LHCN-M2 (cell line): ENCODE data around the gene AREG. TPM values are rescaled to one million over a fixed set of nuclear protein-coding genes. Genes with fewer than 3 reads are reported as not detected.

Source experiments
- DNase-seq: peaks from one replicate; pipeline ENCODE4 v3.0.0-alpha.2; 2012; ENCODE audit warnings: low read depth
- total RNA-seq: library from RNA; depleted of rRNA; stranded (reverse); fragments of >200 nt; gene quantifications from 2 replicates; pipeline ENCODE4 v1.2.3, GENCODE V29; 2014

The AREG gene
- total RNA-seq, 1 experiment from 2014 or later: 95.8 TPM

DNA sequence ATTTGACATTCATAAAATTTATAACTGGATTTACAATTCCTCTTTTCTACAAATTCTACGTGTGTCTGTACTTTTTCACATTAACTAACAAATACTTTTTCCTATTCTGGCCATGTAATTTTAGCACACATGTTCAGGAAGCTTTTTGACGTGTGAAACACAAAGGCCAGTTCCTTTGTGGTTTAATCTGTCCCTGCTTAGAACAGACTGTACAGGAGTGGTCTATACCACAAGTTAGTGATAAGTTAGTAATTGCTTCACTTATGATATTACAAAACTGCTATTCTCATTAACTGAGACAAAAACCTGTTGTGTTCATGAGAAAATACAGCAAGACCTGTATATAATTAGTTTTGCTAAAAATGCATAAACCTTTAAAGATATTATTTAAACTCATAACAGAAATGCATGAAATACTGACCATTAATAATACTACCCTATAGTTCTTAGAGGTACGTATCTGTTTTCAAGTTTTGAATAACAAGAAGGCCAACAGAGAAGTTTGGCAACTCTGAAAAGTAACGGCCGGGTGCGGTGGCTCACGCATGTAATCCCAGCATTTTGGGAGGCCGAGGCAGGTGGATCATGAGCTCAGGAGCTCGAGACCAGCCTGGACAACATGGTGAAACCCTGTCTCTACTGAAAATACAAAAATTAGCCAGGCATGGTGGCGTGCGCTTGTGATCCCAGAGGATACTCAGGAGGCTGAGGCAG is 13.7 kb upstream of the AREG start:
- peak; percentile 96 for DNase-seq

DNA sequence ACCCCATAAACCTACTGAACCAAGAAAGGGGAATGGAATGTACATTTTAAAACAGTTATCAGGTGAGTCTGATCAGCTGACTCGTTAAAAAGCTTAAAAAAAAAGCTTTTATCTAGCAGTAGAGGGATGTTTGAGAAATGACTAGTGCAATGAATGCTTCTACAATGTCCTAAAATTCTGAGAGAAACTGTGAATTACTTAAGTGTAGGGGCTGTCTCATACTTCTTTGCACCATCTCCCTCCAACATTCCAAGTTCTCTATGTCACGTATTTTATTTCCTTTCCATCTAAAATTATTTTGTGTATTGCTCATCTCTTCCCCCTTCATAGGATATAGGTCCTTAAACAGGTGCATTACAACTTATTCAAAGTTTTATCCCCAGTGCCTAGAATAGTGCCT is 11.9 kb upstream of the AREG start:
- DNase-seq: peak; percentile 52

DNA sequence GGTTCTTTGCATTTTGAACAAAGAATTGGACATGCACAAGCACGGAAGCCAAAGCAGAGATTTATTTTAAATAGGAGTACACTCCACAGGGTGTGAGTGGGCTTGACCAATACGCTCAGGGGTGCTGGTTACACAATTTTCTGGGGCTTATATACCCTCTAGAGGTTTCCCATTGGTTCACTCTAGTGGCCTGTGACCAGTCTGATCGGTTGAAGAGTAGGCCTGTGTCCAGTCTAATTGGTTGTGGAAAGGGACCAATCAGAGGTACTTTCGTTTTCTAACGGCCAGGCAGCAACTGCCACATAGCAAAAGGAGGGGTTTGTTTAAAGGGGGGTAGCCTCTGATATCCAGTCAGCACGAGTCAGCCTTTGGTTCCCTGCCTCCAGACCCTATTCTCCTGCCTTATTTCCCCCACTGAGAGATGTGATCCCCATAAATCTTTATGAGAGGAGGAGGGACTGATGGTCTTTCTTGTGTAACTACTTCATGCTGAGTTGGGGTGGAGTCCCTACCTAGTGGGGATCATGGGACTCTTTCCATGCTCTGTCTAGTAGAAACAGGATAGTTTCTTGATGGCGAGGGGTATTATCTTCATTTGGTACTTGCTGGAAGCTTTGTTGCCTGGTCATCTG is 11.3 kb upstream of the AREG start:
- DNase-seq: peak; percentile 64

DNA sequence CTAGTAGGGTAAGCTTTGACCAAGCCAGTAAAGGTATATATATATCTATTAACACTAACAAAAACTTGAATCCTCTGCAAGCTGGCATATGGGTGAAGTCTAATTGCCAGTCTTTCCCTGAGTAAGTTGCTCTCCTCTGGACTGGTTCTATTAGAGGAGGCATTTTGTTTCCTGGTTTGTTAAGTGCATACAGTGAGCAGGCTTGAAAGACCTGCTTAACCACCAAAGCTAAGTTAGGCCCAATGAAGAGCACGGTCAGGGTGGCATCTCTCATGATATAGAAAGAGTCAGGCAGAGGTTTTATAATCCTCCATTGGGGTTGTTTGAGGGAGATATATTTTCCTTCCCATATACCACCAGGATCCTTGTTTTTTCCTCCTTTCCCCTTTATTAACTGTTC is 9.6 kb upstream of the AREG start:
- DNase-seq: no peak

DNA sequence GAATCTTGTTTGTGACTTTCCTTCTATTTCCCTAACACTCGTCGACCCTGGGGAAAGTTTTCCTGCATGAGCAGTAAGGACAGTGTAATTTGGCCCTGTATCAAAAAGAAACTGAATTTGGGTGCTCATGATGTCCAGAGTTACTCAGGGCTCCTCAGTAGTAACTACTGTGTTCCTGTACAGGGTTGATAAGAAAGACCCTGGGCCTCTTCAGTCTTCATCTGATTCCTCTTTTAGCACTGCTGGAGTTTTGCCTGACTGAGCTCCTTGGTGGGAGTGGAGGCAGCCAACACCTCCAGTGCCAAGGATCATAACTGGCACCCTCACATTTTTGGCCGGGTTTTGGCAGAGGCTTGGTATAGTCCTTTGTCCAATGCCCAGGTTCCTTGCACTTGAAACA is 7.1 kb upstream of the AREG start:
- no peak for DNase-seq

DNA sequence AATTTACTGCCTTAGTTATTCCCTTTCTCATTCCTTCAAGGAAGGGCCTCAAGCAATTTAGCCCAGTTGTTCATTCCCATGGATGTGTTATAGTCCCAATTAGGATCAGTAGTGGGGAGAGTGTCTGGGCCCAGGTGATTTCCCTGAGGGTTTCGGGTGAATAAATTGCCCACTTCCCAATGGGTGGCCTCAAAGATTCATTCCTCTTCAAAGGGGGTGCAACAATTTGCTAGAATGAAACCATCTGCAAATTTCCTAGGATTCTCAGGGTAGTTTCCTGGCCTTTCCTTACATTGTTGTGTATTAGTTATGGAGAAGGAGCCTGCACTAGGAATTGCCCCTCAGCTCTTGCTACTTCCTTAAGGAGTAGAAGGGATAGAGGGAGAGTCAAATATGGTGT is 6.3 kb upstream of the AREG start:
- no peak for DNase-seq

DNA sequence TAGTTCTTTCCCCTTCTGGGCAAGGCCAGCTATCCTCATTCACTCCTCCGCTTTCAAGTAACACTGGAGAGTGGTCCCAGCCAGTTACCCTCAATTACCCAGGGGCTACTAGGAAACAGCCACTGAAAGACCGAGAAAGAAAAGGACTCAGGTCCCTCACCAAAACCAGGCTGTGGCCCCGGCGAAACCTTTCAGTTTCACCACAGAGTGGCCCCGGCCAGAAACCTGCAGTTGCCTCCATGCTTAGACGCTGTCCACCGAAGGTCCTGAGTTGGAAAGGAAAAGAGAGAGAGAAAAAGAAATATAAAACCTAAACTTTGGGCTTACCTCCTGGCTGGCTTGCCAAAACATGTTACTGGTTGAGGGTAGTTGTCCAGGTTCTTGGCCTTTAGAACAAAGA is 5.0 kb upstream of the AREG start:
- DNase-seq: no peak

DNA sequence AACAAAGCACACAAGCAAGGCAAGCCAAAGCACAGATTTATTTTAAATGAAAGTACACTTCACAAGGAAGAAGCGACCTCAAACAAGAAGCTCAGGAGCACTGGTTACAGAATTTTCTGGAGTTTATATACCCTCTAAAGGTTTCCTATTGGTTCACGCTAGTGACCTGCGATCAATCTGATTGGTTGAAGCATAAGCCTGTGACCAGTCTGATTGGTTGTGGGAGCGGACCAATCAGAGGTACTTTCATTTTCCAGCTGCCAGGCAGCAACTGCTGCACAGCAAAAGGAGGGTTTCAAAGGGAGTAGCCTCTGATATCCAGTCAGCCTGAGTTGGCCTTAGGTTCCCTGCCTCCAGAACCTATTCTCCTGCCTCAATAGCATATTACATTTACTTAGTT is 4.6 kb upstream of the AREG start:
- no peak for DNase-seq

DNA sequence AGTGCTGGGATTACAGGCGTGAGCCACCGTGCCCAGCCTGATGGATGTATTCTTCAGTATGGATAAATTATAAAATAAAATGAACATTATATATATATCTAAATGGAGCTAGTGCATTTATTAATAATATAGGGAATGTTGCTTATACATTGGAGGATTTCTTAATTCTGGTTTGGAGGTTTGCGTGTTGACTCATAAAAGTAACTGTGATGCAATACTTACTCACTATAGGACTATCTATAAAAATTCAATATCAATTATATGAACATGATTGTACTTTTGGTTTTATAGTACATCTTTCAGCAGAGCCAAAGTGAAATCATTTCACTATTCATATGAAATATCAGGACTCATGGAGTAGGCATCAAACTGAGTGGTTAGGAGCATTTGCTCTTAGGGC is 3.2 kb upstream of the AREG start:
- no peak for DNase-seq

DNA sequence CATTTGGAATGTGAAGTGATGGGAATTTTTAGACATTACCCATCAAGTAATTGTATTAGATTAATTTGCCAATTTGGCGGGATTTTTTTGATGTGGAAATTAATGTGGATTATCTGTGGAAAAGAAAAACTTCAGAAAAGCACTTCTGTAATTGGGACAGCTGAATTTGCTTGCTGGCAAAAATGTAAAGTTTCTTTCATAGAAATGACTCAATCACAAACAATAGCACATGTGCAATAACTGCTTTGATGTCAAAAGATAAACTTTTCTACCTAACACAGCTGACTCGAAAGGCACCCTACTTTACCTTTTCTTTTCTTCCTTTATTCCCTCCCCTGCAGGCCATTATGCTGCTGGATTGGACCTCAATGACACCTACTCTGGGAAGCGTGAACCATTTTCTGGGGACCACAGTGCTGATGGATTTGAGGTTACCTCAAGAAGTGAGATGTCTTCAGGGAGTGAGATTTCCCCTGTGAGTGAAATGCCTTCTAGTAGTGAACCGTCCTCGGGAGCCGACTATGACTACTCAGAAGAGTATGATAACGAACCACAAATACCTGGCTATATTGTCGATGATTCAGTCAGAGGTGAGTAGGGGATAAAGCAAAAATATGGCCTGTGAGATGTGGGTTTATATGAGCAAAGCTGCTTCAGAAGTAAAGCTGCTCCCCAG is 1.4 kb downstream of the AREG start:
- DNase-seq: no peak

DNA sequence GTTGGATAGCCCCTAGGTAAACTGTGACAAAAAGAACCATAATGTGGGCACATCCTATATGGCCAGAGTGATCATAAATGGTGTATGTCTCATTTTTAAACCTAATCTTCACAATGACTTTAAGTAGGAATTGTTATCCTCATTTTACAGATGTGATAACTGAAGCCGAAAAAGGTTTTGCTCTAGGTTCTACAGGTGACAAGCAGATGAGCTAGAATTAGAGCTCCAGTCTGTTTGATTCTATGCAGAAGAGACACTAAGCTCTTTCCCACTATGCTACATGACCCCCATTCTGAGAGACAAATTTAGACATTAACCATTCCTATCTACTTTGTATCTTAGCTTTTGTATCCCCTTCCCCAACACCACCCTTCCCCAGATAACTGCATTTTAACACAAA is 2.0 kb downstream of the AREG start:
- no peak for DNase-seq

DNA sequence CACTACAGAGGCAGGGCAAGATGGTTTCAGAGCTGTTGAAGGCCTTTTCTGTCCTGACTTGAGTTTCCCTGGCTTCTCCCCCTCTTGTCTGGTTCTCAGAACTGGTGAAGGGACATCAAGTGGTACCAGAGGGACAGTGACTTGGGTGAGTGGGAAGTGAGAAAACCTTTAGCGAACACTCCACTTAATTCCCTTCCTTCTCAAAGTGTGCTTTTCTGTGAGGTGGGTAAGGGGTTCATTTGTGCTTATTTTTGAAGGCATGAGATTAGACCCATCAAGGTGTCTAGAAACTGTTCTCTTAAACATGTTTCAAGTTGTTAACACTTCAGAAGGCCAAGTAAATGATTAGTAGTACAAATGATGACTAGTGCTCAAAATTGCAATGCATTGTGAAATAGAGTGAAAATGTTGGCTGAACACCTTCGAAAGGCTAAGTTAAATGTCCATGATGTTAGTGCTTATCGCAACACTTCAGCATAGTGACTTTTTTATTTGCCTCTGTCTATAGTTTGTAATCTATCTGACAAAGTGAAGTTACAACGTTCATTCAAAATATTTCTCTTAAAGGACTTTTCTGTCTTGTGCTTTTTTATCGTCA is 2.8 kb downstream of the AREG start:
- no peak for DNase-seq

DNA sequence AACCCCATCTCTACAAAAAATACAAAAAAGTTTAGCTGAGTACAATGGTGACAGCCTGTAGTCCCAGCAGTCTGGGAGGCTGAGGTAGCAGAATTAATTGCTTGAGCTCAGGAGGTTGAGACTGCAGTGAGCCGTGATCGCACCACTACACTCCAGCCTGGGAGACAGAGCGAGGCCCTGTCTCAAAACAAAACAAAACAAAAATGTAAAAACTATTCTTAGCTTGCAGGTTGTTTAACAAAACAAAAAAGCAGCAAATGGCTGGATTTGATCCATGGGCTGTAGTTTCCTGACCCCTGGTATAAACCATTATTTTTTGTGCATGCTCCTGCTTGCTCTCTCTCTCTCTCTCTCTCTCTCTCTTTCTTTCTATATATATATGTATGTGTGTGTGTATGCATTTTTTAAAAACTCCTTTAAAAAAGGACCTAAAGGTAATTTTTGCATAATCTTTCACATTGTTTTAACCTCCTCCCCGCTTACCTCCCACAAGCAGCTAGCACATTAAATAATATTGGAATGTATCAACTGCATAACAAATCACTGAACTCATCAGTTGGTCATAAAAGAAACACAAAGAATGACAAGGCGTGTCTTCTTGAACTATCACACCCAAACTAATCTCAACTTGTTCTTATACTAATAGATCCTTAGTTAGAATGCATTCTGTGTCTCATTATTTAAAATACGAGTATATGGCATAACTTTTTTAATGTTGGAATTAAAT is 4.8 kb downstream of the AREG start:
- peak; percentile 64 for DNase-seq

DNA sequence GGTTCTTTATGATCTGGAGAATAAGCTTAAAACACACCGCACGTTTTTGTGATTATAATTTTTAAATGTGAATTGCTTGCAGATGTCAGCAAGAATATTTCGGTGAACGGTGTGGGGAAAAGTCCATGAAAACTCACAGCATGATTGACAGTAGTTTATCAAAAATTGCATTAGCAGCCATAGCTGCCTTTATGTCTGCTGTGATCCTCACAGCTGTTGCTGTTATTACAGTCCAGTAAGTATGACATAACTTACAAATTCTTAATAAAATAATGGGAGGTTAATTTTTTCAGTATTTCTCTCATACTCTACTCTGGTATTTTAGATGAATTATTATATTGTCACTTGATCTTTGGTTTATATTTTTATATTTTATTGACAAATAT is 5.4 kb downstream of the AREG start:
- no peak for DNase-seq

DNA sequence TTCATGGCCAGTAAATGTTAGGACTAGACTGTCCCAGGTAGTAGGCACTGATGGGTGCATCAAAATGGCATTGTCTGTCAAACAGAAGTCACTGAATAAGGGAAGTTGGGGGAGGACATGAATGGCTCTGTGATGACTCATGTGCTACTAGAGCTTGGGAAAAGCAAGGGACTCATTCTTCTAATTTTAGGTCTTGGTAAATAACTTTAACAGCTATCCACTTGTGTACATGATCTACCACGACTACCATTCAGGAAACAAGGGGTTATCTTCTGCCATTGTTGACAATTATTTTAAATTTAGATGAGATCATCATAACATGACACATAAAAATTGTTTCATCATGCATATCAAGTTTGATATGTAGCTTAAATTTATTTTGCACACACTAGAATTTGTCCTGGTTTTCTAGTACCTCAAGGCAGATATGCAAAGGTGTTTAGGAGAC is 6.3 kb downstream of the AREG start:
- DNase-seq: peak; percentile 93

DNA sequence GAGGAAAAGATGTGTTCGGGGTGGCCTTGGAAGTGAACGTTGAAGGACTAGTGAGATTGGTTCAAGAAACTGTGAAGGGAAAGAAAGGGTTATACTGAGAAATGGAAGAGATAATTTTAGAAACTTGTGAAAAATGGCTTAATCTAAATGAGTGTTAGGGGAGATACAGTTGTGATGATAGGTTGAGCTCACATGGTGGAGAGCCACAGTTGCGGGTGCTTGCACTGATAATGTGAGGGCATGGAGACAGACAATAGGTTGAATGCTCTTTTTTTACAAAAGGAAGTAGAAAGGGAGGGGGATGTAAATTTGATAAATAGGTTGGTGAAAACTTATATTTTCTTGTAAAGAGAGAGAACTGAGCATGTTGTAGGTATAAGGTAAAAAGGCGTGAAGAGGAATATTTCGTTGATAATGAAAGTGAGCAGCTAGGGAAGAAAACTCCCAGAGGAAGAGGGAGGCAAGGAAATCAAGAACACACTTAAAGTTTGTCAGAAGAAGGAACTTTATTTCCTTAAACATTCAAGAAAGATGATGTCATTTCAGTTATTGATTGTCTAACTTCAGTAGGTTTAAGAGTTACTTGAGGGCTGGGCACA is 8.2 kb downstream of the AREG start:
- DNase-seq: no peak

DNA sequence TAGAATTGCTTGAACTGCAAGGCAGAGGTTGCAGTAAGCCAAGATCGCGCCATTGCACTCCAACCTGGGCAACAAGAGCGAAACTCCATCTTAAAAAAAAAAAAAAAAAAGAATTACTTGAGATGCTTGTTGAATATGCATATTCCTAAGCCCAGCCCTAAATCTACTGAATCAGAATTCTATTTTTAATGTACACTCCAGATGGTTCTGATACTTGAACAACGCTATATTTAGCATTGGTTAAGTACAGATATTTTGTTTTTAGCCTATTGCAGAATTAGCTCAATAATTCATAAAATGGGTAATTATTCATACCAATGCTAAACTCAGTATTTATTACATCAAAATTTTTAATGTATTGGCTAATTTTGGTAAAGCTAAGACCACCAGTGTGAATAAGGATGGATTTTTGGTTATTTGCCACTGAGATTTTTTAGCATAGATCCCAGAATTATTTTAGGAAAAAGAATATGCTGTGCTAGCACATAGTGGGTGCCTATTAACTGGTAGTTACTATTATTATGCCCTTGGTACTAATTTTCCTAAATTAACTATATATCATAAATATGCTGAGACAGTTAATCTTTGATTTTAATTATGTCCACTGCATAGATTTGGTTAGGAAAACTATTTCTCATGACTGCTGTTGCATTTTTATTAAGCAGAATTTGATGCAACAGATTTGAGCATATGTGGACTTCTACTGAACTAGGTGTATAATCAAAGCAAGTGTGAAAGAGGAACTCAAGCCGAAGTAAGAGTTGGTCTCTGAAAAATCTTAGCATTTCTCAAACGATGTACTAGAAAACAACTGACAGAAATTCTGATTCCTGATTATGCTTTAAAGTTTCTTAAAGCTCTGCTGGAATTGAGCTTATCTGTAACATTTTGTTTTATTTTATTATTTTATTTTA is 9.2 kb downstream of the AREG start:
- DNase-seq: no peak

DNA sequence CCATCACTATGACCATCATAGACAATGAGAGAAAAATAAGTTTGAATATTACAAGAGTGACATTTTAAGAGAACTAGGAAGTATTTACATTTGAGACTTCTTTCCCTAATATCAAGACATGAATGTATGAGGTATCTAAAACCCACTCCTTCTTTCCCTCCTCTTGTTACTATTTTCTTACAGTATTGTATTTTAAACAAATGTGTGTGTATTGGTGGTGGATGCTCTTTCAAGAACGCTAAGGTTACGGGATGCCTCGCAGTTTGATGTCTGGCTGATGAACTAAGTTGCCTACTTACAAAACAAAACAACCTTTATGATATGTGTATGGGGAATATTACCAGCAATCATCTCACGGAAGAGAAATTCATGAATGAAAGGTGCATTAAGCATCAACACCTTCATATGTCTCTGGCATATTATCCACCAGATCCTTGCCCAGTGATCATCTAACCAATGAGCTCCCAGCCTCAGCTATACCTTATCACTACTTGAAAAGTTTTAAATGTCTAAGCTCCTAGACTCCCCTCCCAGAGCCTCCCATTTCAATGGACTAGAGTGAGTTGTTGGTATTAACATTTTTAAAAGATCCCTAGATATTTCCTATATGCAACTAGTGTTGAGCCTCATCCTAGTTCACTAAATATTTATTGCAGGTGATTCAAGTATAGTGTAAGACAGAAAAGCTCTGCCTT is 10.6 kb downstream of the AREG start:
- DNase-seq: no peak

DNA sequence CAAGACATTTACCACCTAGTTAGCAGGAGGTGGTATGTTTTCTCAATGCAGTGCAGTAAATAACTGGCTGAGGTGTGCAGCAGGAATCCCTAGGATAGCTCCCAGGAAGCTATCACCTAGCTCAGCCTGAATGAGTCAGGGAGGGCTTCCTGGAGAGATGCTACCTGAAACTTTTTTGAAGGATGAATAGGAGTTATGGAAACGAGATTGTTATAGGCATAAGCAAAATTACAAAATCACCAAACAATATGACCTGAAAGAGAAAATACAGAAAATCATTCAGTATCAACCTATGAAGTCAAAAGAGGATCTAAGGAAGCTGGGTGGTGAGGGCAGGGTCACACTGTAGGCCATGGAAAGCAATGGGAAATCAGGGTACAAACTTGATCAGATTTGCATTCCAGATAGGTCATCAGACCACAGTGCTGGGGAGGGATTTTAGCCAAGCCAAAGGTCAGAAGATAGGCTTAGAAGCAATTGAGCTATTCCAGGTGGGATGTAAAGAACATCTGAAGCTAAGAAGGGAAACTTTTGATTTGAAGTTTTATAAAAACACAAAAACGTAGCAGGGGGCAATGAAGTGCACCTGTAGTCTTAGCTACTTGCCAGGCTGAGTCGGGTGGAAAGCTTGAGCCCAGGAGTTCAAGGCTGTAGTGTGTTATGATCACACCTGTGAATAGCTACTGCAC is 11.3 kb downstream of the AREG start:
- no peak for DNase-seq
